ENCODE data around the gene GALNT16. TPM values are rescaled to one million over a fixed set of nuclear protein-coding genes. Genes with fewer than 3 reads are reported as not detected.

The GALNT16 gene
- total RNA-seq, 4 donors from 2014 or later: 5.8 to 18.4 (median 10.5) TPM

- 85% methylated on average over 4 of the region's 5 CpGs for WGBS
- Histone ChIP-seq H3K4me1 (peaks cover 18 to 30% (median 26%) of the 10 kb centered on the region in 4 donors), H3K27me3 (no peaks in the 10 kb centered on the region), H3K9me3 (no peaks in the 10 kb centered on the region), H3K36me3 (no peaks in the 10 kb centered on the region), H3K27ac (replicated peaks in 1 of 4) (no peak overlapping the region), H3K4me3 (no peak overlapping the region)
- no peak for DNase-seq (ENCODE audit: extremely low spot score)
- no peak for TF ChIP-seq POLR2AphosphoS5 (IDR thresholded peaks at IDR 0.05)
- no peak for TF ChIP-seq EP300 (IDR thresholded peaks at IDR 0.05)
- no peak for TF ChIP-seq CTCF (IDR thresholded peaks at IDR 0.05)
- TF ChIP-seq POLR2A (IDR thresholded peaks at IDR 0.05; ENCODE audit: low read depth): no peak
- intact Hi-C loops (cut with DNase I): no loop called here
Observed at GRCh38 chr14:69291396-69291795, 31.4 kb downstream of the GALNT16 start.

GRCh38 chr14:69291891-69292561 lies 32.1 kb downstream of the GALNT16 start:
- WGBS: 79% methylated on average over 2 of the region's 5 CpGs
- no peaks in the 10 kb centered on the region for H3K36me3 ChIP-seq
- no peaks in the 10 kb centered on the region for H3K27me3 ChIP-seq
- DNase-seq (ENCODE audit: extremely low spot score): no peak
- H3K4me3 ChIP-seq: no peak overlapping the region
- intact Hi-C loops (cut with DNase I): no loop called here
- H3K4me1 ChIP-seq: peaks cover 16 to 29% (median 22%) of the 10 kb centered on the region in 4 donors
- H3K9me3 ChIP-seq: no peaks in the 10 kb centered on the region
- TF ChIP-seq POLR2A (IDR thresholded peaks at IDR 0.05; ENCODE audit: low read depth): no peak
- no peak for TF ChIP-seq CTCF (IDR thresholded peaks at IDR 0.05)
- no peak for TF ChIP-seq EP300 (IDR thresholded peaks at IDR 0.05)
- no peak for TF ChIP-seq POLR2AphosphoS5 (IDR thresholded peaks at IDR 0.05)
- H3K27ac ChIP-seq (replicated peaks in 1 of 4): no peak overlapping the region

GRCh38 chr14:69298131-69299071 lies 38.4 kb downstream of the GALNT16 start:
- WGBS: 85% methylated on average over 9 of the region's 10 CpGs
- TF ChIP-seq EP300 (IDR thresholded peaks at IDR 0.05) (no peak), POLR2A (IDR thresholded peaks at IDR 0.05; ENCODE audit: low read depth) (no peak), CTCF (IDR thresholded peaks at IDR 0.05) (no peak), POLR2AphosphoS5 (IDR thresholded peaks at IDR 0.05) (no peak)
- DNase-seq (ENCODE audit: extremely low spot score): no peak
- H3K9me3 ChIP-seq: no peaks in the 10 kb centered on the region
- intact Hi-C loops (cut with DNase I): no loop called here
- no peak overlapping the region for H3K4me3 ChIP-seq
- no peak overlapping the region for H3K27ac ChIP-seq (replicated peaks in 1 of 4)
- no peaks in the 10 kb centered on the region for H3K36me3 ChIP-seq
- H3K27me3 ChIP-seq: no peaks in the 10 kb centered on the region
- peaks cover 0 to 10% (median 5%) of the 10 kb centered on the region in 4 donors for H3K4me1 ChIP-seq

GRCh38 chr14:69299286-69300035 lies 39.5 kb downstream of the GALNT16 start:
- WGBS: 95% methylated on average over 9 of the region's 11 CpGs
- Histone ChIP-seq H3K4me1 (peaks cover 0 to 10% (median 5%) of the 10 kb centered on the region in 4 donors), H3K9me3 (no peaks in the 10 kb centered on the region), H3K27me3 (no peaks in the 10 kb centered on the region), H3K4me3 (no peak overlapping the region), H3K27ac (replicated peaks in 1 of 4) (no peak overlapping the region), H3K36me3 (no peaks in the 10 kb centered on the region)
- TF ChIP-seq POLR2AphosphoS5 (IDR thresholded peaks at IDR 0.05): no peak
- TF ChIP-seq POLR2A (IDR thresholded peaks at IDR 0.05; ENCODE audit: low read depth): no peak
- peak in 1 of 3 experiments; percentile 4 for TF ChIP-seq CTCF (IDR thresholded peaks at IDR 0.05)
- intact Hi-C loops (cut with DNase I): no loop called here
- no peak for DNase-seq (ENCODE audit: extremely low spot score)

Measured in esophagus muscularis mucosa (tissue), 4 donors.